Liver (tissue), 9 donors: ENCODE results near the gene MLLT10. TPM values are rescaled to one million over a fixed set of nuclear protein-coding genes. Genes with fewer than 3 reads are reported as not detected.

Experiments used
- DNase-seq: peaks from one replicate; pipeline ENCODE4 v3.0.0-alpha.2; 2017; ENCODE audit warnings: low spot score
- H3K27ac ChIP-seq, 2 donors: one replicate each; pipeline ENCODE4 v1.7.0; 2013; ENCODE audit warnings: inconsistent platforms in 2 of 2, low read length in 2 of 2, control low read depth in 1 of 2, low read depth in 1 of 2, mild to moderate bottlenecking in 1 of 2
- H3K27me3 ChIP-seq, 4 donors: one replicate each; pipeline versions ENCODE4 v1.6.1 to v1.7.0; 2013; ENCODE audit warnings: low read length in 3 of 4, inconsistent platforms in 1 of 4, mild to moderate bottlenecking in 1 of 4, moderate library complexity in 1 of 4; ENCODE audit not compliant: control insufficient read depth in 4 of 4, insufficient read depth in 4 of 4
- H3K36me3 ChIP-seq, 4 donors: one replicate each; pipeline versions ENCODE4 v1.6.1 to v1.7.0; 2013; ENCODE audit warnings: low read length in 3 of 4, mild to moderate bottlenecking in 3 of 4, low read depth in 1 of 4, moderate library complexity in 1 of 4; ENCODE audit not compliant: control insufficient read depth in 4 of 4, insufficient read depth in 3 of 4
- H3K4me1 ChIP-seq, 4 donors: one replicate each; pipeline versions ENCODE4 v1.6.1 to v1.7.0; 2013; ENCODE audit warnings: low read length in 3 of 4, mild to moderate bottlenecking in 3 of 4, moderate library complexity in 1 of 4; ENCODE audit not compliant: control insufficient read depth in 4 of 4, insufficient read depth in 4 of 4
- H3K4me3 ChIP-seq, 3 donors: one replicate each; pipeline versions ENCODE4 v1.6.1 to v1.7.0; 2013; ENCODE audit warnings: low read length in 3 of 3, control low read depth in 1 of 3, low read depth in 1 of 3, mild to moderate bottlenecking in 1 of 3
- H3K9ac ChIP-seq, 2 donors: one replicate each; pipeline ENCODE4 v1.7.0; 2013; ENCODE audit warnings: low read length in 2 of 2, mild to moderate bottlenecking in 2 of 2, moderate library complexity in 2 of 2, control low read depth in 1 of 2, low read depth in 1 of 2
- H3K9me3 ChIP-seq, 4 donors: one replicate each; pipeline versions ENCODE4 v1.6.1 to v1.7.0; 2013; ENCODE audit warnings: low read length in 3 of 4; ENCODE audit not compliant: control insufficient read depth in 4 of 4
- CTCF ChIP-seq: fragments of 150-350 bp; IDR thresholded peaks from 2 replicates; pipeline ENCODE4 v1.5.1; 2017; ENCODE audit warnings: improper control_type of control experiment, low read depth, low read length; ENCODE audit not compliant: missing input control
- EGR1 ChIP-seq, 2 donors: IDR thresholded peaks; 2 replicates each; pipeline ENCODE4 v1.6.1; 2016 to 2018; ENCODE audit warnings: antibody characterized with exemption in 2 of 2, low read depth in 2 of 2
- FOXA1 ChIP-seq: IDR thresholded peaks from 2 replicates; pipeline ENCODE4 v1.6.1; 2016; ENCODE audit warnings: antibody characterized with exemption
- FOXA2 ChIP-seq: IDR thresholded peaks from 2 replicates; pipeline ENCODE4 v1.6.1; 2016; ENCODE audit warnings: antibody characterized with exemption
- GABPA ChIP-seq, 2 donors: IDR thresholded peaks in 1 of 2; conservative IDR thresholded peaks in 1 of 2; 2 replicates each; pipeline ENCODE4 v1.6.1; 2016; ENCODE audit warnings: antibody characterized with exemption in 2 of 2, mild to moderate bottlenecking in 1 of 2, moderate library complexity in 1 of 2
- HNF4A ChIP-seq, 2 donors: conservative IDR thresholded peaks; 2 replicates each; pipeline ENCODE4 v1.6.1; 2016; ENCODE audit warnings: antibody characterized with exemption in 2 of 2, mild to moderate bottlenecking in 2 of 2
- HNF4G ChIP-seq: IDR thresholded peaks from 2 replicates; pipeline ENCODE4 v1.6.1; 2016; ENCODE audit warnings: antibody characterized with exemption
- JUND ChIP-seq, 2 donors: IDR thresholded peaks; 2 replicates each; pipeline ENCODE4 v1.6.1; 2016; ENCODE audit warnings: antibody characterized with exemption in 2 of 2
- MAX ChIP-seq: IDR thresholded peaks from 2 replicates; pipeline ENCODE4 v1.6.1; 2016; ENCODE audit warnings: antibody characterized with exemption
- NR2F2 ChIP-seq: IDR thresholded peaks from 2 replicates; pipeline ENCODE4 v1.6.1; 2016; ENCODE audit warnings: antibody characterized with exemption
- RAD21 ChIP-seq, 2 donors: IDR thresholded peaks; 2 replicates each; pipeline ENCODE4 v1.6.1; 2016; ENCODE audit warnings: antibody characterized with exemption in 2 of 2, mild to moderate bottlenecking in 2 of 2
- REST ChIP-seq: IDR thresholded peaks from 2 replicates; pipeline ENCODE4 v1.6.1; 2016; ENCODE audit warnings: antibody characterized with exemption, mild to moderate bottlenecking
- RXRA ChIP-seq, 2 donors: IDR thresholded peaks; 2 replicates each; pipeline ENCODE4 v1.6.1; 2017 to 2018; ENCODE audit warnings: antibody characterized with exemption in 2 of 2, mild to moderate bottlenecking in 1 of 2
- SP1 ChIP-seq: IDR thresholded peaks from 2 replicates; pipeline ENCODE4 v1.6.1; 2018; ENCODE audit warnings: antibody characterized with exemption, mild to moderate bottlenecking
- TAF1 ChIP-seq: conservative IDR thresholded peaks from 2 replicates; pipeline ENCODE4 v1.6.1; 2016; ENCODE audit warnings: antibody characterized with exemption, mild to moderate bottlenecking
- YY1 ChIP-seq: IDR thresholded peaks from 2 replicates; pipeline ENCODE4 v1.6.1; 2016; ENCODE audit warnings: antibody characterized with exemption, mild to moderate bottlenecking
- ZBTB33 ChIP-seq: IDR thresholded peaks from 2 replicates; pipeline ENCODE4 v1.6.1; 2016; ENCODE audit warnings: antibody characterized with exemption
- WGBS: extraction: QIAGEN DNeasy Blood & Tissue Kit; methylation state at CpG from one replicate; pipeline ENCODE4 v1.1.7; 2013; 5-methylcytosine and 5-hydroxymethylcytosine counted together
- polyA plus RNA-seq, 2 donors: library from polyadenylated mRNA; stranded (reverse) in 1 of 2; unstranded in 1 of 2; fragments of 200-250 nt in 1 of 2; fragments of >200 nt in 1 of 2; fragmentation: Nextera tagmentation in 1 of 2; extraction: Ambion mirVana in 1 of 2; gene quantifications; one replicate each; pipeline versions ENCODE4 v1.2.1 to v1.2.3, GENCODE V29; 2013 to 2015
- total RNA-seq, 2 donors: library from RNA; depleted of rRNA; stranded (reverse); fragments of >200 nt; gene quantifications; one replicate each; pipeline ENCODE4 v1.2.3, GENCODE V29; 2014
- donor health status: healthy.
- donor health status: healthy.
- donor health status: healthy.
- donor health status: healthy.
- donor health status: healthy.

The MLLT10 gene
- total and polyA plus RNA-seq, 4 donors, result 11.9 to 47.4 (median 22.6) TPM

GRCh38 chr10:21506351-21506750 is 27.7 kb upstream of the MLLT10 start:
- DNase-seq, result no peak
- no peak overlapping the region for H3K9ac ChIP-seq
- H3K4me1 ChIP-seq, result peaks cover 14 to 84% (median 65%) of the 10 kb centered on the region in 4 donors
- no peak overlapping the region for H3K4me3 ChIP-seq
- TF ChIP-seq GABPA (IDR thresholded peaks at IDR 0.05 in 1 of 2, conservative IDR thresholded peaks at IDR 0.05 in 1 of 2) (no peak), NR2F2 (no peak), YY1 (no peak), HNF4G (no peak), CTCF (no peak), ZBTB33 (no peak), SP1 (no peak), EGR1 (IDR thresholded peaks at IDR 0.05; ENCODE audit: low read depth in 2 of 2) (no peak), JUND (IDR thresholded peaks at IDR 0.05) (no peak), TAF1 (no peak), RAD21 (IDR thresholded peaks at IDR 0.05) (no peak), MAX (no peak), RXRA (IDR thresholded peaks at IDR 0.05) (no peak), HNF4A (conservative IDR thresholded peaks at IDR 0.05) (no peak)
- H3K36me3 ChIP-seq, result no peaks in the 10 kb centered on the region
- H3K27me3 ChIP-seq, result no peaks in the 10 kb centered on the region
- peak overlapping the region; percentile 54 to 62 for H3K27ac ChIP-seq
- 52% methylated on average over 3 of the region's 3 CpGs for WGBS
- H3K9me3 ChIP-seq, result no peaks in the 10 kb centered on the region

- no peaks in the 10 kb centered on the region for H3K27me3 ChIP-seq
- 83% methylated on average over 21 of the region's 21 CpGs for WGBS
- DNase-seq, result no peak
- no peak overlapping the region for H3K9ac ChIP-seq
- H3K36me3 ChIP-seq, result no peaks in the 10 kb centered on the region
- peaks cover 14 to 86% (median 68%) of the 10 kb centered on the region in 4 donors for H3K4me1 ChIP-seq
- H3K27ac ChIP-seq, result no peak overlapping the region
- H3K9me3 ChIP-seq, result no peaks in the 10 kb centered on the region
- no peak for TF ChIP-seq REST
- no peak for TF ChIP-seq SP1
- no peak for TF ChIP-seq NR2F2
- TF ChIP-seq GABPA (IDR thresholded peaks at IDR 0.05 in 1 of 2, conservative IDR thresholded peaks at IDR 0.05 in 1 of 2), result no peak
- TF ChIP-seq RAD21 (IDR thresholded peaks at IDR 0.05), result no peak
- no peak for TF ChIP-seq FOXA2
- TF ChIP-seq ZBTB33, result no peak
- TF ChIP-seq FOXA1, result no peak
- H3K4me3 ChIP-seq, result no peak overlapping the region
These were observed 26.9 kb upstream of the MLLT10 start for GRCh38 chr10:21507150-21507549.
